Liver (tissue), 3 donors: ENCODE data around the gene HS3ST2.

Source experiments
- ATF3 ChIP-seq: IDR thresholded peaks from 2 replicates; pipeline ENCODE4 v1.6.1; 2016; ENCODE audit warnings: antibody characterized with exemption
- CTCF ChIP-seq: fragments of 150-350 bp; IDR thresholded peaks from 2 replicates; pipeline ENCODE4 v1.5.1; 2017; ENCODE audit warnings: improper control_type of control experiment, low read depth, low read length; ENCODE audit not compliant: missing input control
- EGR1 ChIP-seq, 2 donors: IDR thresholded peaks; 2 replicates each; pipeline ENCODE4 v1.6.1; 2016 to 2018; ENCODE audit warnings: antibody characterized with exemption in 2 of 2, low read depth in 2 of 2
- FOXA1 ChIP-seq: IDR thresholded peaks from 2 replicates; pipeline ENCODE4 v1.6.1; 2016; ENCODE audit warnings: antibody characterized with exemption
- GABPA ChIP-seq, 2 donors: IDR thresholded peaks in 1 of 2; conservative IDR thresholded peaks in 1 of 2; 2 replicates each; pipeline ENCODE4 v1.6.1; 2016; ENCODE audit warnings: antibody characterized with exemption in 2 of 2, mild to moderate bottlenecking in 1 of 2, moderate library complexity in 1 of 2
- JUND ChIP-seq, 2 donors: IDR thresholded peaks; 2 replicates each; pipeline ENCODE4 v1.6.1; 2016; ENCODE audit warnings: antibody characterized with exemption in 2 of 2
- MAX ChIP-seq: IDR thresholded peaks from 2 replicates; pipeline ENCODE4 v1.6.1; 2016; ENCODE audit warnings: antibody characterized with exemption
- RAD21 ChIP-seq, 2 donors: IDR thresholded peaks; 2 replicates each; pipeline ENCODE4 v1.6.1; 2016; ENCODE audit warnings: antibody characterized with exemption in 2 of 2, mild to moderate bottlenecking in 2 of 2
- REST ChIP-seq: IDR thresholded peaks from 2 replicates; pipeline ENCODE4 v1.6.1; 2016; ENCODE audit warnings: antibody characterized with exemption, mild to moderate bottlenecking
- SP1 ChIP-seq: IDR thresholded peaks from 2 replicates; pipeline ENCODE4 v1.6.1; 2018; ENCODE audit warnings: antibody characterized with exemption, mild to moderate bottlenecking
- TAF1 ChIP-seq: conservative IDR thresholded peaks from 2 replicates; pipeline ENCODE4 v1.6.1; 2016; ENCODE audit warnings: antibody characterized with exemption, mild to moderate bottlenecking
- YY1 ChIP-seq: IDR thresholded peaks from 2 replicates; pipeline ENCODE4 v1.6.1; 2016; ENCODE audit warnings: antibody characterized with exemption, mild to moderate bottlenecking
- donor health status: healthy.
- donor health status: healthy.

GRCh38 chr16:22924492-22924891, 110.5 kb downstream of the HS3ST2 start:
- no peak for TF ChIP-seq CTCF
- no peak for TF ChIP-seq RAD21 (IDR thresholded peaks at IDR 0.05)
- TF ChIP-seq JUND (IDR thresholded peaks at IDR 0.05), result no peak
- no peak for TF ChIP-seq TAF1
- TF ChIP-seq YY1, result no peak
- TF ChIP-seq MAX, result no peak
- TF ChIP-seq REST, result no peak
- TF ChIP-seq ATF3, result no peak
- TF ChIP-seq EGR1 (IDR thresholded peaks at IDR 0.05; ENCODE audit: low read depth in 2 of 2), result no peak
- TF ChIP-seq SP1, result no peak
- no peak for TF ChIP-seq FOXA1
- TF ChIP-seq GABPA (IDR thresholded peaks at IDR 0.05 in 1 of 2, conservative IDR thresholded peaks at IDR 0.05 in 1 of 2), result no peak
